ENCODE measurements around the gene ZNF581. TPM values are rescaled to one million over a fixed set of nuclear protein-coding genes. Genes with fewer than 3 reads are reported as not detected.

ZNF581 gene
- total and polyA plus RNA-seq, 7 donors = 10.2 to 18.6 (median 14.5) TPM

GRCh38 chr19:55653651-55654322 is 10.3 kb downstream of the ZNF581 start:
- peak; percentile 99 for DNase-seq
- Histone ChIP-seq H3K27me3 (ENCODE audit: insufficient read depth in 3 of 3, low read length in 2 of 3) (no peaks in the 10 kb centered on the region), H3K36me3 (ENCODE audit: insufficient read depth in 1 of 2, low read depth in 1 of 2) (peaks cover 0 to 8% of the 10 kb centered on the region in 2 donors), H3K4me1 (peaks cover 37% of the 10 kb centered on the region), H3K9me3 (no peaks in the 10 kb centered on the region), H3K4me3 (peak overlapping the region; percentile 71), H3K27ac (peak overlapping the region; percentile 91)
- TF ChIP-seq CTCF (IDR thresholded peaks at IDR 0.05) = peak; percentile 97
- ATAC-seq = peak; percentile 74 to 75 (median 74)
- intact Hi-C loops (cut with DNase I) = loop anchor here in 1 of 2 donors (10.0 kb wide), 1 partner anchor 269 kb away; the partner anchor contains the start of genes RPL28 and TMEM238
- 0% methylated on average over 53 to 57 of the region's 57 CpGs for WGBS, 3 donors

- peak overlapping the region; percentile 91 for H3K27ac ChIP-seq
- no peaks in the 10 kb centered on the region for H3K27me3 ChIP-seq (ENCODE audit: insufficient read depth in 3 of 3, low read length in 2 of 3)
- DNase-seq = peak; percentile 99 to 100
- peaks cover 0 to 8% of the 10 kb centered on the region in 2 donors for H3K36me3 ChIP-seq (ENCODE audit: insufficient read depth in 1 of 2, low read depth in 1 of 2)
- no peaks in the 10 kb centered on the region for H3K9me3 ChIP-seq
- ATAC-seq = peak; percentile 81 to 85 (median 84)
- intact Hi-C loops (cut with DNase I) = loop anchor here in 1 of 2 donors (10.0 kb wide), 1 partner anchor 270 kb away; the partner anchor contains the start of genes RPL28 and TMEM238
- 0% methylated on average over 39 to 52 of the region's 52 CpGs for WGBS, 3 donors
- peaks cover 40% of the 10 kb centered on the region for H3K4me1 ChIP-seq
- H3K4me3 ChIP-seq = peak overlapping the region; percentile 71
- TF ChIP-seq CTCF (IDR thresholded peaks at IDR 0.05) = no peak
Observed at GRCh38 chr19:55654323-55654867, 10.9 kb downstream of the ZNF581 start.

GRCh38 chr19:55654868-55655647 is 11.6 kb downstream of the ZNF581 start, which contains the start of gene U2AF2:
Gene U2AF2, plus strand, starts transcription at chr19:55655035. Its CDS starts 70 bp downstream, at chr19:55655105.
- Histone ChIP-seq H3K9me3 (no peaks in the 10 kb centered on the region), H3K27ac (peak within 1 kb of the TSS; percentile 91), H3K4me3 (peak within 1 kb of the TSS; percentile 71), H3K4me1 (peaks cover 40% of the 10 kb centered on the region), H3K36me3 (ENCODE audit: insufficient read depth in 1 of 2, low read depth in 1 of 2) (peaks cover 0 to 14% of the 10 kb centered on the region in 2 donors), H3K27me3 (ENCODE audit: insufficient read depth in 3 of 3, low read length in 2 of 3) (no peaks in the 10 kb centered on the region)
- intact Hi-C loops (cut with DNase I) = loop anchor here in 1 of 2 donors (10.0 kb wide), 1 partner anchor 270 kb away; the partner anchor contains the start of genes RPL28 and TMEM238
- 0 to 1% (median 1%) methylated on average over 38 to 95 of the region's 95 CpGs for WGBS, 3 donors
- DNase-seq (peak; percentile 94 to 99), ATAC-seq (peak; percentile 62 to 68 (median 66))
- TF ChIP-seq CTCF (IDR thresholded peaks at IDR 0.05) = no peak

GRCh38 chr19:55655648-55656040 is 12.2 kb downstream of the ZNF581 start:
- 1 to 2% (median 1%) methylated on average over 19 of the region's 19 CpGs for WGBS, 3 donors
- Histone ChIP-seq H3K4me1 (peaks cover 40% of the 10 kb centered on the region), H3K9me3 (no peaks in the 10 kb centered on the region), H3K36me3 (ENCODE audit: insufficient read depth in 1 of 2, low read depth in 1 of 2) (peaks cover 0 to 18% of the 10 kb centered on the region in 2 donors), H3K4me3 (peak overlapping the region; percentile 71), H3K27me3 (ENCODE audit: insufficient read depth in 3 of 3, low read length in 2 of 3) (no peaks in the 10 kb centered on the region), H3K27ac (peak overlapping the region; percentile 91)
- intact Hi-C loops (cut with DNase I) = loop anchor here (2.0 to 10.0 kb wide), 2 partner anchors 15 to 271 kb away; partner anchors contain the start of genes RPL28 (in 1 of the 2) and TMEM238 (in 1 of the 2)
- DNase-seq = no peak
- ATAC-seq = no peak
- no peak for TF ChIP-seq CTCF (IDR thresholded peaks at IDR 0.05)
